Measurements from ENCODE around the gene MGME1. TPM values are rescaled to one million over a fixed set of nuclear protein-coding genes. Genes with fewer than 3 reads are reported as not detected.

Gene MGME1
- total RNA-seq, 1 experiment from 2014 or later = 24.0 TPM

DNA sequence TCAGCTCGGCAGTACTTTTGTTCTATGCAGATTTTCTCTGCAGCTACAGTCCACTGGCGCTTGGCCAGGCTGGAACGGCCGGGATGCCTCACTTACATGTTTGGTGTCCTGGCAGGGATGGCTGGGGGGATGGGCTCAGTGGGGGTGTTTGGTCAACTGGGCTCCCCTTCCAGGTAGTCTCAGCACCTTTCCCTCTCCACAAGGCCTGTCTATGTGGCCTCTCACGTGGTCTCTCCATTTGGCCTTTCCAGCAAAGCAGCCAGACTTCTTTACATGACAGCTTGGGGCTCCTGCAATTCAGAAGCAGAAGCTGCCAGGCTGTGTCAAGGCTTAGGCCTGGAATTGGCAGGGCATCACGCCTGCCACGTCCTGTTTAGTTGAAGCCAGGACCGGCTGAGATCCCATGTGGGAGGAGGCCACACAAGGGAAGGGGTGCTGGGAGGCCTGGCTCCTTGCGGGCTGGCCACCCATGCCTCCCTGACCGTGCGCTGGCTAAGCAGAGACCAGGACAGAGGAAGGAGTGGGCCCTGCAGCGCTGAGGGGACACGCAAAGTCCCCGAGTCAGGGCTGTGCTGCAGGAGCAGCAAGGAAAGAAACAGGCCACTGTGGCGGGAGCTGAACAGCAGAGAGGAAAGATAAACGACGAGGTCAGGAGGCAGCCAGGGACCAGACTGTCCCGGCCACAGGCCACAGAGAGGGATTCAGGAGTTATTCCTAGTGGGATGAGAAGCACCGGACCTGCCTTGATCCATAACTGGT is 38.9 kb downstream of the MGME1 start:
- intact Hi-C loops (cut with micrococcal nuclease) = no loop called here
- Mint-ChIP-seq H3K4me1 (ENCODE audit: insufficient read depth, unreplicated experiment) (no peaks in the 10 kb centered on the region), H3K4me3 (ENCODE audit: unreplicated experiment) (no peak overlapping the region), H3K27me3 (ENCODE audit: insufficient read depth, unreplicated experiment) (no peaks in the 10 kb centered on the region), H3K36me3 (ENCODE audit: insufficient read depth, unreplicated experiment) (no peaks in the 10 kb centered on the region), H3K27ac (ENCODE audit: low read depth, unreplicated experiment) (no peak overlapping the region), H3K9me3 (ENCODE audit: unreplicated experiment) (no peaks in the 10 kb centered on the region)
- ChIA-PET CTCF (interaction anchor here (0.6 to 1.7 kb wide), 2 partner anchors 12 to 145 kb away, joined by 3 to 6 read pairs; no protein-coding TSS in a partner anchor), POLR2A (no interaction called here)
- no peak for DNase-seq (ENCODE audit: unreplicated experiment)
- BruUV-seq (replicated peaks) = no TSS peak
- TF ChIP-seq, protein P1, sequence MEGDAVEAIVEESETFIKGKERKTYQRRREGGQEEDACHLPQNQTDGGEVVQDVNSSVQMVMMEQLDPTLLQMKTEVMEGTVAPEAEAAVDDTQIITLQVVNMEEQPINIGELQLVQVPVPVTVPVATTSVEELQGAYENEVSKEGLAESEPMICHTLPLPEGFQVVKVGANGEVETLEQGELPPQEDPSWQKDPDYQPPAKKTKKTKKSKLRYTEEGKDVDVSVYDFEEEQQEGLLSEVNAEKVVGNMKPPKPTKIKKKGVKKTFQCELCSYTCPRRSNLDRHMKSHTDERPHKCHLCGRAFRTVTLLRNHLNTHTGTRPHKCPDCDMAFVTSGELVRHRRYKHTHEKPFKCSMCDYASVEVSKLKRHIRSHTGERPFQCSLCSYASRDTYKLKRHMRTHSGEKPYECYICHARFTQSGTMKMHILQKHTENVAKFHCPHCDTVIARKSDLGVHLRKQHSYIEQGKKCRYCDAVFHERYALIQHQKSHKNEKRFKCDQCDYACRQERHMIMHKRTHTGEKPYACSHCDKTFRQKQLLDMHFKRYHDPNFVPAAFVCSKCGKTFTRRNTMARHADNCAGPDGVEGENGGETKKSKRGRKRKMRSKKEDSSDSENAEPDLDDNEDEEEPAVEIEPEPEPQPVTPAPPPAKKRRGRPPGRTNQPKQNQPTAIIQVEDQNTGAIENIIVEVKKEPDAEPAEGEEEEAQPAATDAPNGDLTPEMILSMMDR (IDR thresholded peaks at IDR 0.05; ENCODE audit: unreplicated experiment) = no peak

DNA sequence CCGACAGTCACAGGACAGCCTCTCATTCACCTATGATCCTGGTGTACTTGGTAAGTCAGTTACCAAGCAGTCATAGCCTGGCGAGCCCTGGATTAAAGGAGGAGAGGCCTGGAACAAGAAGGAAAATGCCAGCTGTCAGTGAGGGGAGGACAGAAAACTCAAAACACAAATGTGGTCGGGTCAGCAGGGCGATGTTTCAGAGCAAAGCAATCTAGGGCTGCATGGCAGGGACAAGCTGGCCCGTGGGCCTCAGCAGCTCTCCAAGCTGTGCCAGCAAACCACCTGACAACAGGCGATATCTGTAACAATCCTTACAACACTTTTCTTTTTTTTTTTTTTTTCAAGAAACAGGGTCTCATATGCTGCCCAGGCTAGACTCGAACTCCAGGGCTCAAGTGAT is 40.3 kb downstream of the MGME1 start:
- H3K27me3 Mint-ChIP-seq (ENCODE audit: insufficient read depth, unreplicated experiment) = no peaks in the 10 kb centered on the region
- no peaks in the 10 kb centered on the region for H3K4me1 Mint-ChIP-seq (ENCODE audit: insufficient read depth, unreplicated experiment)
- BruUV-seq (replicated peaks) = no TSS peak
- no peak overlapping the region for H3K27ac Mint-ChIP-seq (ENCODE audit: low read depth, unreplicated experiment)
- no peaks in the 10 kb centered on the region for H3K9me3 Mint-ChIP-seq (ENCODE audit: unreplicated experiment)
- TF ChIP-seq, protein P1 (IDR thresholded peaks at IDR 0.05; ENCODE audit: unreplicated experiment) = no peak
- no peak overlapping the region for H3K4me3 Mint-ChIP-seq (ENCODE audit: unreplicated experiment)
- POLR2A ChIA-PET = no interaction called here
- intact Hi-C loops (cut with micrococcal nuclease) = no loop called here
- CTCF ChIA-PET = no interaction called here
- H3K36me3 Mint-ChIP-seq (ENCODE audit: insufficient read depth, unreplicated experiment) = no peaks in the 10 kb centered on the region
- no peak for DNase-seq (ENCODE audit: unreplicated experiment)

DNA sequence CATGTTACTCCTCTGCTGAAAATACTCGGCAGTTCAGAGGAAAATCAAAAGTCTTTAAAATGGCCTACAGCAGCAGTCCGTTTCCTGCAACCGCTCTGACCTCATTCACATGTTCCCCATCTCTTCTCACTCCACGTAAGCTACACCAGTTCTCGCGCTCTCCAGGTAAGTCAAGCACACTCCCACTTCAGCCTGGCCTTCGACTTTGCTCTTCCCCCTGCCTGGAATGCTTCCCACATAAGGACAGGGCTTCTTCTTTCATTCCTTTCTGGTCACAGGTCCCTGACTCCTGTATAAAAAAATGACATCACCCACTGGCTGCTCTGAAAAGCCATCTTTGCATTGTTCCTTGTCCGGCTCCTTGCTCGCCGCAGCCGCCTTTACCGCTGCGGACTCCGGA is 42.7 kb downstream of the MGME1 start:
- no peaks in the 10 kb centered on the region for H3K36me3 Mint-ChIP-seq (ENCODE audit: insufficient read depth, unreplicated experiment)
- intact Hi-C loops (cut with micrococcal nuclease) = no loop called here
- DNase-seq (ENCODE audit: unreplicated experiment) = no peak
- H3K4me1 Mint-ChIP-seq (ENCODE audit: insufficient read depth, unreplicated experiment) = no peaks in the 10 kb centered on the region
- H3K9me3 Mint-ChIP-seq (ENCODE audit: unreplicated experiment) = no peaks in the 10 kb centered on the region
- ChIA-PET POLR2A (no interaction called here), CTCF (interaction anchor here (0.7 kb wide), 1 partner anchor 579 kb away, joined by 3 read pairs; no protein-coding TSS in a partner anchor)
- no TSS peak for BruUV-seq (replicated peaks)
- TF ChIP-seq, protein P1 (IDR thresholded peaks at IDR 0.05; ENCODE audit: unreplicated experiment) = no peak
- H3K4me3 Mint-ChIP-seq (ENCODE audit: unreplicated experiment) = no peak overlapping the region
- H3K27ac Mint-ChIP-seq (ENCODE audit: low read depth, unreplicated experiment) = no peak overlapping the region
- no peaks in the 10 kb centered on the region for H3K27me3 Mint-ChIP-seq (ENCODE audit: insufficient read depth, unreplicated experiment)

DNA sequence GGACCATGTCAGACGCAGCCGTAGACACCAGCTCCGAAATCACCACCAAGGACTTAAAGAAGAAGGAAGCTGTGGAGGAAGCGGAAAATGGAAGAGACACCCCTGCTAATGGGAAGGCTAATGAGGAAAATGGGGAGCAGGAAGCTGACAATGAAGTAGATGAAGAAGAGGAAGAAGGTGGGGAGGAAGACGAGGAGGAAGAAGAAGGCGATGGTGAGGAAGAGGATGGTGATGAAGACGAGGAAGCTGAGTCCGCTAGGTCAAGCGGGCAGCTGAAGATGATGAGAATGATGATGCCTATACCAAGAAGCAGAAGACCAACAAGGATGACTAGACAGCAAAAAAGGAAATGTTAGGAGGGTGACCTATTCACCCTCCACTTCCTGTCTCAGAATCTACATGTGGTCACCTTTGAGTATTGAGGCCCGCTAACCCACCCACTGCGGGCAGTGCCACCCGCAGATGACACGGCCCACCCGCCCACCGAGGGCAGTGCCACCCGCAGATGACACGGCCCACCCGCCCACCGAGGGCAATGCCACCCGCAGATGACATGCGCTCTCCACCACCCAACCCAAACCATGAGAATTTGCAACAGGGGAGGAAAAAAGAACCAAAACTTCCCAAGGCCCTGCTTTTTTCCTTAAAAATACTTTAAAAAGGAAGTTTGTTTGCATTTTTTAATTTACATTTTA is 43.3 kb downstream of the MGME1 start:
- DNase-seq (ENCODE audit: unreplicated experiment) = no peak
- Mint-ChIP-seq H3K27me3 (ENCODE audit: insufficient read depth, unreplicated experiment) (no peaks in the 10 kb centered on the region), H3K36me3 (ENCODE audit: insufficient read depth, unreplicated experiment) (no peaks in the 10 kb centered on the region), H3K4me3 (ENCODE audit: unreplicated experiment) (no peak overlapping the region), H3K9me3 (ENCODE audit: unreplicated experiment) (no peaks in the 10 kb centered on the region), H3K27ac (ENCODE audit: low read depth, unreplicated experiment) (no peak overlapping the region), H3K4me1 (ENCODE audit: insufficient read depth, unreplicated experiment) (no peaks in the 10 kb centered on the region)
- intact Hi-C loops (cut with micrococcal nuclease) = no loop called here
- TF ChIP-seq, protein P1 (IDR thresholded peaks at IDR 0.05; ENCODE audit: unreplicated experiment) = no peak
- ChIA-PET CTCF (interaction anchor here (1.1 kb wide), 1 partner anchor 15 kb away, joined by 5 read pairs; no protein-coding TSS in a partner anchor), POLR2A (no interaction called here)
- BruUV-seq (replicated peaks) = no TSS peak

Measured in MCF 10A (cell line).